Measurements from ENCODE around the gene DNAH17. TPM values are rescaled to one million over a fixed set of nuclear protein-coding genes. Genes with fewer than 3 reads are reported as not detected.
A peak's percentile ranks its signal among the peaks of the same experiment; 100 is the strongest.
"Not testable (repeated sequence)": the region's sequence is repeated elsewhere in the genome, so short reads cannot be mapped to it uniquely, and the experiment has no call there.

DNAH17 gene
- polyA plus RNA-seq, 5 donors: 2.1 to 5.1 (median 4.3) TPM

GRCh38 chr17:78524870-78525510 lies 52.2 kb downstream of the DNAH17 start:
- DNase-seq: no peak

GRCh38 chr17:78523934-78524655 lies 53.1 kb downstream of the DNAH17 start:
- DNase-seq: no peak

GRCh38 chr17:78522031-78522809 lies 55.0 kb downstream of the DNAH17 start:
- no peak for DNase-seq

GRCh38 chr17:78517421-78517820 lies 59.8 kb downstream of the DNAH17 start:
- no peak for DNase-seq

- no peak for DNase-seq
Observed at GRCh38 chr17:78515480-78515879, 61.7 kb downstream of the DNAH17 start.

- DNase-seq: no peak
Observed at GRCh38 chr17:78514521-78514920, 62.7 kb downstream of the DNAH17 start.

GRCh38 chr17:78512976-78513375 lies 64.2 kb downstream of the DNAH17 start:
- DNase-seq: no peak

- no peak for DNase-seq
Observed at GRCh38 chr17:78510141-78511075, 66.8 kb downstream of the DNAH17 start.

GRCh38 chr17:78507526-78507925 lies 69.7 kb downstream of the DNAH17 start:
- DNase-seq: no peak

- no peak for DNase-seq
Observed at GRCh38 chr17:78506454-78507309, 70.5 kb downstream of the DNAH17 start.

- no peak for DNase-seq
Observed at GRCh38 chr17:78504156-78504925, 72.9 kb downstream of the DNAH17 start.

GRCh38 chr17:78503388-78503787 lies 73.8 kb downstream of the DNAH17 start:
- not testable (repeated sequence) for DNase-seq

GRCh38 chr17:78502611-78503148 lies 74.5 kb downstream of the DNAH17 start:
- no peak for DNase-seq

- no peak for DNase-seq
Observed at GRCh38 chr17:78501241-78502036, 75.8 kb downstream of the DNAH17 start.

GRCh38 chr17:78500806-78501205 lies 76.4 kb downstream of the DNAH17 start:
- no peak for DNase-seq

- no peak for DNase-seq
Observed at GRCh38 chr17:78499715-78500540, 77.3 kb downstream of the DNAH17 start.

- DNase-seq: no peak
Observed at GRCh38 chr17:78498848-78499247, 78.3 kb downstream of the DNAH17 start.

- DNase-seq: peak; percentile 42 to 60
Observed at GRCh38 chr17:78497115-78497540, 80.1 kb downstream of the DNAH17 start.
